K562 treated with DMSO at 1 percent for 12 hours (cell line): Measurements from ENCODE around the gene ZNF785. TPM values are rescaled to one million over a fixed set of nuclear protein-coding genes. Genes with fewer than 3 reads are reported as not detected.

Experiments
- total RNA-seq: library from RNA; unstranded; fragments of 300-600 nt; gene quantifications from 2 replicates; pipeline ENCODE4 v1.2.3, GENCODE V29; 2022; ENCODE audit not compliant: insufficient read depth

ZNF785 gene
- 2.3 and 6.7 TPM in 2 replicates for total RNA-seq

GRCh38 chr16:30585400-30586191 lies at the start of gene ZNF785:
Gene ZNF785, minus strand, starts transcription at chr16:30585697. Its CDS starts 86 bp downstream, at chr16:30585611.

GRCh38 chr16:30609926-30610839 lies 24.7 kb upstream of the ZNF785 start, which contains the start of gene ZNF689:
Gene ZNF689, minus strand, starts transcription at chr16:30610389. Its CDS starts 348 bp downstream, at chr16:30610041.

GRCh38 chr16:30571445-30572322 lies 13.8 kb downstream of the ZNF785 start, which contains the start of gene ZNF688:
Gene ZNF688, minus strand, starts transcription at chr16:30571714. Its CDS starts 85 bp downstream, at chr16:30571629.

GRCh38 chr16:30557957-30558788 lies 27.3 kb downstream of the ZNF785 start, which contains the start of gene ZNF764:
Gene ZNF764, minus strand, starts transcription at chr16:30558374. Its CDS starts 192 bp downstream, at chr16:30558182.

GRCh38 chr16:30534368-30535105 lies 51.0 kb downstream of the ZNF785 start, which contains the start of gene ZNF747:
Gene ZNF747, minus strand, starts transcription at chr16:30534858. Its CDS starts 179 bp downstream, at chr16:30534679.

Other genes with a start within 250 kb of the ZNF785 start
- 27.5 and 38.1 TPM in 2 replicates for gene CD2BP2, start 230.4 kb downstream of the ZNF785 start, total RNA-seq
- gene TBC1D10B, start 215.2 kb downstream of the ZNF785 start, total RNA-seq, result 48.7 and 64.0 TPM in 2 replicates
- gene MYL11, start 210.9 kb downstream of the ZNF785 start, total RNA-seq, result not detected in 2 replicates
- gene SEPTIN1, start 203.1 kb downstream of the ZNF785 start, total RNA-seq, result 1.9 and 3.5 TPM in 2 replicates
- 8.8 and 9.4 TPM in 2 replicates for gene ZNF48, start 190.3 kb downstream of the ZNF785 start, total RNA-seq
- 14.6 and 19.6 TPM in 2 replicates for gene ZNF771, start 178.1 kb downstream of the ZNF785 start, total RNA-seq
- 46.3 and 71.8 TPM in 2 replicates for gene DCTPP1, start 155.7 kb downstream of the ZNF785 start, total RNA-seq
- gene SEPHS2, start 139.8 kb downstream of the ZNF785 start, total RNA-seq, result 57.8 and 99.0 TPM in 2 replicates
- 0.15 TPM in 1 of 2 replicates, not detected in the other for gene ITGAL, start 113.0 kb downstream of the ZNF785 start, total RNA-seq
- gene ZNF768, start 59.1 kb downstream of the ZNF785 start, total RNA-seq, result 56.9 and 67.2 TPM in 2 replicates
- 1.8 and 3.8 TPM in 2 replicates for gene ZNF747, start 50.8 kb downstream of the ZNF785 start, total RNA-seq
- gene ZNF764, start 27.3 kb downstream of the ZNF785 start, total RNA-seq, result 7.4 and 9.7 TPM in 2 replicates
- 10.1 and 13.2 TPM in 2 replicates for gene ZNF688, start 14.0 kb downstream of the ZNF785 start, total RNA-seq
- 6.9 and 13.4 TPM in 2 replicates for gene ZNF689, start 24.7 kb upstream of the ZNF785 start, total RNA-seq
- 61.1 and 69.1 TPM in 2 replicates for gene PRR14, start 65.3 kb upstream of the ZNF785 start, total RNA-seq
- 26.4 and 62.6 TPM in 2 replicates for gene FBRS, start 72.7 kb upstream of the ZNF785 start, total RNA-seq
- gene SRCAP, start 113.5 kb upstream of the ZNF785 start, total RNA-seq, result 1.5 and 45.9 TPM in 2 replicates
- 37.2 and 46.3 TPM in 2 replicates for gene PHKG2, start 162.7 kb upstream of the ZNF785 start, total RNA-seq
- 7.9 and 8.0 TPM in 2 replicates for gene CFAP119, start 176.4 kb upstream of the ZNF785 start, total RNA-seq
- 48.2 and 91.4 TPM in 2 replicates for gene RNF40, start 176.6 kb upstream of the ZNF785 start, total RNA-seq
- gene ZNF629, start 201.5 kb upstream of the ZNF785 start, total RNA-seq, result 5.3 and 16.0 TPM in 2 replicates